C4-2B (cell line): ENCODE data around the gene CPAMD8.

ENCODE experiments used
- CTCF ChIP-seq: fragments of 450-650 bp; conservative IDR thresholded peaks from 2 replicates; pipeline ENCODE4 v1.5.1; 2017; ENCODE audit warnings: mild to moderate bottlenecking
- ZFX ChIP-seq: fragments of 450-650 bp; IDR thresholded peaks from 2 replicates; pipeline ENCODE4 v1.6.1; 2017

GRCh38 chr19:17011485-17011884 is 15.1 kb downstream of the CPAMD8 start:
- TF ChIP-seq CTCF, result no peak
- no peak for TF ChIP-seq ZFX
